HCT116 (cell line): Measurements from ENCODE around the gene SUCLG1. TPM values are rescaled to one million over a fixed set of nuclear protein-coding genes. Genes with fewer than 3 reads are reported as not detected.

Experiments
- ATAC-seq: fragments of 200-7000 bp; cut with Tn5 transposase; 2 replicates; pipeline ENCODE4 v1.9.1; 2020; ENCODE audit warnings: mild to moderate bottlenecking, moderate library complexity
- BruUV-seq: library from RNA; stranded (reverse); fragments of 400-500 nt; replicated peaks from 2 replicates; lab custom pipeline; 2021; lab: Mats Ljungman, UMichigan
- CTCF ChIA-PET: fragments of 300-600 bp; sonication (Branson Sonifier 250); formaldehyde crosslinking; loops from one replicate; lab custom pipeline; 2021; ENCODE audit warnings: antibody characterized with exemption; lab: Charles Lee
- POLR2A ChIA-PET: fragments of 300-600, 350-600 bp; sonication (Branson Sonifier 250); formaldehyde crosslinking; loops from one replicate; lab custom pipeline; 2021; ENCODE audit warnings: antibody characterized with exemption; lab: Charles Lee
- RAD21 ChIA-PET, 2 experiments: fragments of 300-600 bp; sonication (Branson Sonifier 250); formaldehyde crosslinking; loops; one replicate each; lab custom pipeline; 2023; ENCODE audit warnings: low total read pairs in 2 of 2; ENCODE audit not compliant: uncharacterized antibody in 2 of 2, unreplicated experiment in 2 of 2, low non-redundant PET in 1 of 2; lab: Charles Lee
- DNase-seq: peaks from one replicate; pipeline ENCODE4 v3.0.0-alpha.2; 2010; ENCODE audit warnings: low read depth, low spot score
- H2AFZ ChIP-seq: fragments of 200-600 bp; shearing (Covaris generic), sonication (generic); 2 replicates; pipeline ENCODE4 v1.6.1; 2017; ENCODE audit warnings: low read depth, mixed run types, mixed read lengths, antibody characterized with exemption, low read length; ENCODE audit not compliant: poor library complexity, severe bottlenecking
- H3K27ac ChIP-seq: 2 replicates; pipeline ENCODE4 v1.5.1; 2012; ENCODE audit warnings: low read depth, low read length
- H3K27me3 ChIP-seq: fragments of 200-600 bp; sonication (generic); 2 replicates; pipeline ENCODE4 v1.6.1; 2016; ENCODE audit warnings: mixed run types, low read length, mixed read lengths; ENCODE audit not compliant: insufficient read depth
- H3K36me3 ChIP-seq, 2 experiments: fragments of 200-500 bp in 1 of 2; fragments of 200-600 bp in 1 of 2; sonication (Bioruptor generic) in 1 of 2; sonication (generic) in 1 of 2; 2 replicates each; pipeline versions ENCODE4 v1.5.1 to v1.6.1; 2014 to 2016; ENCODE audit warnings: low read length in 2 of 2, inconsistent platforms in 1 of 2, mixed read lengths in 1 of 2, mixed run types in 1 of 2; ENCODE audit not compliant: insufficient read depth in 2 of 2, control insufficient read depth in 1 of 2
- H3K4me1 ChIP-seq, 2 experiments: fragments of 200-600 bp in 1 of 2; sonication (generic) in 1 of 2; 2 replicates each; pipeline versions ENCODE4 v1.5.1 to v1.6.1; 2012 to 2017; ENCODE audit warnings: low read length in 2 of 2, inconsistent platforms in 1 of 2, mild to moderate bottlenecking in 1 of 2, mixed read lengths in 1 of 2, mixed run types in 1 of 2, moderate library complexity in 1 of 2; ENCODE audit not compliant: insufficient read depth in 2 of 2, control insufficient read depth in 1 of 2
- H3K4me2 ChIP-seq: fragments of 200-600 bp; sonication (generic); 2 replicates; pipeline ENCODE4 v1.6.1; 2017; ENCODE audit warnings: mixed run types, low read length, mixed read lengths
- H3K4me3 ChIP-seq, 2 experiments: fragments of 200-600 bp in 1 of 2; sonication (generic) in 1 of 2; replicated peaks in 1 of 2; 2 replicates each; pipeline ENCODE4 v1.5.1; 2011 to 2016; ENCODE audit warnings: low read length in 2 of 2, control low read depth in 1 of 2, low read depth in 1 of 2, mild to moderate bottlenecking in 1 of 2, mixed read lengths in 1 of 2, mixed run types in 1 of 2
- H3K79me2 ChIP-seq: fragments of 200-600 bp; sonication (generic); 2 replicates; pipeline ENCODE4 v1.6.1; 2017; ENCODE audit warnings: mild to moderate bottlenecking, mixed run types, low read length, moderate library complexity, mixed read lengths; ENCODE audit not compliant: insufficient read depth
- H3K9ac ChIP-seq: fragments of 200-600 bp; sonication (generic); 2 replicates; pipeline ENCODE4 v1.6.1; 2016; ENCODE audit warnings: low read length, mixed read lengths
- H3K9me2 ChIP-seq: fragments of 200-600 bp; sonication (generic), shearing (Covaris generic); 2 replicates; pipeline ENCODE4 v1.6.1; 2017; ENCODE audit warnings: mixed run types, mild to moderate bottlenecking, moderate library complexity; ENCODE audit not compliant: insufficient read depth
- H3K9me3 ChIP-seq, 2 experiments: fragments of 200-500 bp in 1 of 2; fragments of 200-600 bp in 1 of 2; sonication (Bioruptor generic) in 1 of 2; sonication (generic) in 1 of 2; 2 replicates each; pipeline ENCODE4 v1.6.1; 2014 to 2017; ENCODE audit warnings: low read length in 2 of 2, mixed read lengths in 2 of 2, inconsistent platforms in 1 of 2, low read depth in 1 of 2, mild to moderate bottlenecking in 1 of 2, mixed run types in 1 of 2, moderate library complexity in 1 of 2; ENCODE audit not compliant: control insufficient read depth in 1 of 2, insufficient read depth in 1 of 2
- H4K20me1 ChIP-seq: fragments of 200-600 bp; sonication (generic), shearing (Covaris generic); 2 replicates; pipeline ENCODE4 v1.6.1; 2017; ENCODE audit warnings: mixed run types, mild to moderate bottlenecking, moderate library complexity; ENCODE audit not compliant: insufficient read depth
- ATF3 ChIP-seq: IDR thresholded peaks from 2 replicates; pipeline ENCODE4 v1.6.1; 2012
- CBX3 ChIP-seq: IDR thresholded peaks from 2 replicates; pipeline ENCODE4 v1.6.1; 2012; ENCODE audit warnings: low read depth
- CEBPB ChIP-seq: IDR thresholded peaks from 2 replicates; pipeline ENCODE4 v1.6.1; 2012; ENCODE audit warnings: low read depth
- CTCF ChIP-seq, 3 experiments: fragments of 200-600 bp in 1 of 3; sonication (generic) in 1 of 3; IDR thresholded peaks in 2 of 3; conservative IDR thresholded peaks in 1 of 3; 2 replicates each; pipeline ENCODE4 v1.5.1; 2012 to 2017; ENCODE audit warnings: low read depth in 2 of 3, low read length in 2 of 3, antibody characterized with exemption in 1 of 3, borderline replicate concordance in 1 of 3, control low read depth in 1 of 3, mild to moderate bottlenecking in 1 of 3, mixed read lengths in 1 of 3, mixed run types in 1 of 3, moderate library complexity in 1 of 3; ENCODE audit not compliant: insufficient read depth in 1 of 3
- EGR1 ChIP-seq: IDR thresholded peaks from 2 replicates; pipeline ENCODE4 v1.6.1; 2012; ENCODE audit warnings: low read depth
- ELF1 ChIP-seq: IDR thresholded peaks from 2 replicates; pipeline ENCODE4 v1.6.1; 2012; ENCODE audit warnings: low read depth, borderline replicate concordance
- EZH2 ChIP-seq: fragments of 200-600 bp; sonication (generic); IDR thresholded peaks from 2 replicates; pipeline ENCODE4 v1.6.1; 2017; ENCODE audit warnings: antibody characterized with exemption, mixed run types
- FOSL1 ChIP-seq: IDR thresholded peaks from 2 replicates; pipeline ENCODE4 v1.6.1; 2012; ENCODE audit warnings: low read depth
- MAX ChIP-seq: IDR thresholded peaks from 2 replicates; pipeline ENCODE4 v1.6.1; 2012
- REST ChIP-seq: IDR thresholded peaks from 2 replicates; pipeline ENCODE4 v1.6.1; 2012; ENCODE audit warnings: low read depth
- SIN3A ChIP-seq: IDR thresholded peaks from 2 replicates; pipeline ENCODE4 v1.6.1; 2012; ENCODE audit warnings: low read depth
- SP1 ChIP-seq: IDR thresholded peaks from 2 replicates; pipeline ENCODE4 v1.6.1; 2012; ENCODE audit warnings: low read depth
- SRF ChIP-seq: IDR thresholded peaks from 2 replicates; pipeline ENCODE4 v1.6.1; 2012; ENCODE audit warnings: low read depth
- TCF7L2 ChIP-seq: IDR thresholded peaks from 2 replicates; pipeline ENCODE4 v1.7.0; 2011; ENCODE audit warnings: borderline replicate concordance, inconsistent platforms; ENCODE audit not compliant: insufficient read depth, insufficient read length; ENCODE audit errors: extremely low read depth
- YY1 ChIP-seq: IDR thresholded peaks from 2 replicates; pipeline ENCODE4 v1.6.1; 2011; ENCODE audit warnings: low read length, low read depth, moderate library complexity, mild to moderate bottlenecking; ENCODE audit not compliant: insufficient replicate concordance; ENCODE audit errors: extremely low read depth
- ZFX ChIP-seq: fragments of 450-650 bp; IDR thresholded peaks from 2 replicates; pipeline ENCODE4 v1.6.1; 2017
- ZNF274 ChIP-seq: fragments of 200-500 bp; sonication (Bioruptor generic); IDR thresholded peaks from 2 replicates; pipeline ENCODE4 v1.6.1; 2014; ENCODE audit warnings: mild to moderate bottlenecking, low read depth, low read length, inconsistent platforms
- intact Hi-C: fragments of 100-400 bp; cut with micrococcal nuclease; formaldehyde crosslinking; loops from 2 replicates; pipeline ENCODE4 v1.10.0; 2022
- total RNA-seq: library from RNA; stranded (reverse); gene quantifications from one replicate; pipeline ENCODE4 v1.2.1, GENCODE V29; 2021; ENCODE audit not compliant: unreplicated experiment
- TF ChIP-seq, protein P1 (sequence below): IDR thresholded peaks from 2 replicates; pipeline ENCODE4 v1.6.1; 2011; ENCODE audit warnings: mild to moderate bottlenecking, low read length, moderate library complexity; ENCODE audit not compliant: insufficient replicate concordance; ENCODE audit errors: extremely low read depth

SUCLG1 gene
- total RNA-seq, 1 experiment from 2014 or later: 56.3 TPM

DNA sequence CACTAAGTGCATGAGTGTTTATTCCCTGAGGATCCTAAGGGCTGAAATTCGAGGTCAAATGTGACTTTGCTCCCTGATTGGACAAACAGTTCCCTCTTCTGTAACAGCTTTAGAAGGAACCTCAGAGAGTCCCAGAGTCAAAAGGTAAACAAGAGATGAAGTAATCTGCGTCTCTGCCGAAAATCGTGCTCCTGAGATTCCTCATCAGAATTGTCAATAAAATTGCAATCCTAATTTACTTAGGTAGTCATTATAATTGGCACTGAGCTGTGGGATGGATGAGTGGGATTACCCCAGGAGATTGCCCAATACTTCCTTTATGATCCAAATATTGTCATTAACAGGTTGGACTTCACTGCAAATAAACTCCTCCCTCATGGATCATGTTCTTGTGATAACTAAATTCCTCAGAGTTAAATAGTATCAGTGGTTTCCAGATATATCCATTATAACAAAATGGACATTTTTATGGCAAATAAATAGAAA lies 907 bp upstream of the SUCLG1 start:
- BruUV-seq: TSS peak; percentile 90
- Histone ChIP-seq H3K36me3 (no peaks in the 10 kb centered on the region), H3K4me3 (peak overlapping the region; percentile 76 to 95), H3K9me3 (no peaks in the 10 kb centered on the region), H3K9ac (peak overlapping the region; percentile 79), H3K79me2 (peaks cover 32% of the 10 kb centered on the region), H4K20me1 (no peaks in the 10 kb centered on the region), H3K4me1 (peaks cover 6 to 15% of the 10 kb centered on the region in 2 experiments; a peak in 3 of 4 replicates), H3K4me2 (peak overlapping the region; percentile 88), H3K27me3 (no peaks in the 10 kb centered on the region), H2AFZ (peak overlapping the region; percentile 91), H3K27ac (peak overlapping the region; percentile 58; the same call in 1 of the 2 replicates), H3K9me2 (no peaks in the 10 kb centered on the region)
- ChIA-PET POLR2A (no interaction called here), CTCF (interaction anchor here (2.0 kb wide), 1 partner anchor 466 kb away, joined by 5 read pairs; no protein-coding TSS in a partner anchor), RAD21 (no interaction called here)
- intact Hi-C loops: no loop called here
- TF ChIP-seq FOSL1: no peak
- no peak for TF ChIP-seq ATF3
- no peak for TF ChIP-seq SRF
- TF ChIP-seq ELF1: no peak
- TF ChIP-seq EGR1: no peak
- no peak for TF ChIP-seq CTCF (IDR thresholded peaks at IDR 0.05 in 2 of 3, conservative IDR thresholded peaks at IDR 0.05 in 1 of 3; ENCODE audit: borderline replicate concordance in 1 of 3, insufficient read depth in 1 of 3, low read depth in 2 of 3, low read length in 2 of 3)
- no peak for TF ChIP-seq EZH2
- TF ChIP-seq TCF7L2: no peak
- no peak for TF ChIP-seq REST
- TF ChIP-seq SP1: no peak
- no peak for TF ChIP-seq SIN3A
- no peak for TF ChIP-seq CBX3
- TF ChIP-seq ZFX: no peak
- TF ChIP-seq YY1: no peak
- TF ChIP-seq CEBPB: no peak
- no peak for TF ChIP-seq MAX
- TF ChIP-seq, protein P1, sequence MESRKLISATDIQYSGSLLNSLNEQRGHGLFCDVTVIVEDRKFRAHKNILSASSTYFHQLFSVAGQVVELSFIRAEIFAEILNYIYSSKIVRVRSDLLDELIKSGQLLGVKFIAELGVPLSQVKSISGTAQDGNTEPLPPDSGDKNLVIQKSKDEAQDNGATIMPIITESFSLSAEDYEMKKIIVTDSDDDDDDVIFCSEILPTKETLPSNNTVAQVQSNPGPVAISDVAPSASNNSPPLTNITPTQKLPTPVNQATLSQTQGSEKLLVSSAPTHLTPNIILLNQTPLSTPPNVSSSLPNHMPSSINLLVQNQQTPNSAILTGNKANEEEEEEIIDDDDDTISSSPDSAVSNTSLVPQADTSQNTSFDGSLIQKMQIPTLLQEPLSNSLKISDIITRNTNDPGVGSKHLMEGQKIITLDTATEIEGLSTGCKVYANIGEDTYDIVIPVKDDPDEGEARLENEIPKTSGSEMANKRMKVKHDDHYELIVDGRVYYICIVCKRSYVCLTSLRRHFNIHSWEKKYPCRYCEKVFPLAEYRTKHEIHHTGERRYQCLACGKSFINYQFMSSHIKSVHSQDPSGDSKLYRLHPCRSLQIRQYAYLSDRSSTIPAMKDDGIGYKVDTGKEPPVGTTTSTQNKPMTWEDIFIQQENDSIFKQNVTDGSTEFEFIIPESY: no peak
- TF ChIP-seq ZNF274: no peak
- DNase-seq (no peak), ATAC-seq (peak; percentile 24)
